NK-92 (cell line): Measurements from ENCODE around the gene RDH11.
"Not testable (repeated sequence)": the region's sequence is repeated elsewhere in the genome, so short reads cannot be mapped to it uniquely, and the experiment has no call there.

Experiments used
- DNase-seq: peaks from one replicate; lab custom pipeline; 2025; ENCODE audit not compliant: unreplicated experiment; lab: John Stamatoyannopoulos, UW

The RDH11 gene, protein sequence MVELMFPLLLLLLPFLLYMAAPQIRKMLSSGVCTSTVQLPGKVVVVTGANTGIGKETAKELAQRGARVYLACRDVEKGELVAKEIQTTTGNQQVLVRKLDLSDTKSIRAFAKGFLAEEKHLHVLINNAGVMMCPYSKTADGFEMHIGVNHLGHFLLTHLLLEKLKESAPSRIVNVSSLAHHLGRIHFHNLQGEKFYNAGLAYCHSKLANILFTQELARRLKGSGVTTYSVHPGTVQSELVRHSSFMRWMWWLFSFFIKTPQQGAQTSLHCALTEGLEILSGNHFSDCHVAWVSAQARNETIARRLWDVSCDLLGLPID

DNA sequence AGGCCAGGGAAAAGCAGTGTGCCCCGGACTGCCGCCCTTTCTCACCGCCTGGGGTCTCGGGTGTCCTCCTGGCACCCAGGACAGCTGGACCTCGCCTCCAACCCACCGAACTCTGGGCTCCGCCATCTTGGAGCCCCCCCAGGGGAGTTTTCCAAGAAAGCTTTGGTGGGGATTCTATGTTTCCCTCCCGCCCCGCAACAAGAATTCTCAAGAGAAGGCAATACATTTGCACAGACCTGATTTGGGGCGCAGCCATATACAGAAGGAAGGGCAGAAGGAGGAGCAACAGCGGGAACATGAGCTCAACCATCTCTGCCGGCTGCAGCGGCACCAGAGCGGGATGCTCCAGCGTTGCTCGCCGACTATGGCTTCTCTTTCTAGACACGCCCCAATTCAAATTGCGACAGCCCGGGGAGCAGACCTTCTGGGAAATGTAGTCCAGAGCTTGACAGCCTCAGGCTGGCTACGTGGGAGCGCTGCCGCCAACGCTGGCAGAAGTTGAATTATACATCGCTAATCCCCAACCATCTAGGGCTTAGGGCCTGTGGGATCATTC, at the start of gene RDH11:
RDH11 (minus strand) TSS at position 371 of the 556 bp plus-strand sequence; CDS start at position 310, 61 bp downstream.
- no peak for DNase-seq

DNA sequence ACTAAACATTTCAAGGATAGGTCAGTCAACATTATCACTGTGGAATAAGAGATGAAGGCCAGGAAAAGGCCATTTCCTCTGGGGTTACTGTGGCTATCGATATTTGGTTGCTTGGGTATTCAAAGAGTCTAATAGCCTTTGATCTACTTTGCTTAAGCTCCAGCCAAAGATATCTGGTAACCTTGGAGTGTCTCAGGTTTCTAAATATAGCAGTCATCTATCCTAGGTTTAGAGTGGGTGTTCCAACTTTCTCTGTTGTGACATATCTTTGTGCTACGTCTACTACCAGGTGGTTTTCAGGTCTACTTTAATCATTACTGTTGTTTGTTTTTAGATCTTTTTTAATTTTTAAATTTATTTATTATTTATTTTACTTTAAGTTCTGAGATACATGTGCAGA, 48.5 kb upstream of the RDH11 start:
- no peak for DNase-seq

DNA sequence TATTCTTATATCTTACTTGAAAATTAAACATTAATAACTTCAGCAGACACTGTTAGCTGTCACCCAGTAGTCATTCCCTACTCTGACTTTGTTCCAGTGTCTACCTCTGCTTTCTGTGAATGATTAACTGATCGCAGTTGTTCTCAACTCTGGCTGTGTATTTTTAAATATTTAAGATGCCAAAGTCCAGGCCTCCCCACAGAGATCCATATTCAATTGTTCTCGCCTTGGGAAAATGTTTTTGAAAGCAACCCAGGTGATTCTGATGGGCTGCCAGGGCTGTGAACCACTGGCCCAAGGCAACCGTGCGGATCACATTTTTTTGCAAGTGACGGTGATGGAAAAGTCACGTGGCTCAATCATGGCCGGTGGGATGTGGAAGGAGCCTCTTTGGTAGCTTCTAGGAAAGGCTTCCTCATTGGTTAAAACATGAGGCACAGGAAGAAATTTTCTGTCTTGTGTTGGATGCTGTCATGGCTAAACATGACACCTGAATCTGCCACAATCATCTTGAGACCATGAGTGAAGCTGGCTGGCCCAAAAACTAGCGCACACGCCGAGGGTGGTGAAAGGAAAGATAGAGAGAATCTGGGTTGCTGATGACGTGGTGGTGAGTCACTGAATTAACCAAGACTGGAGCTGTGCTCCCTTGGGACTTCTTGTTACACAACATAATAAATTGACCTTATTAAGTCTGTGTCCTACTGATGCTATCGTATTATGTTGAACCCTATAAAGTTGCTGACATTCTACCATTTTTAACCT, 43.4 kb upstream of the RDH11 start:
- no peak for DNase-seq

DNA sequence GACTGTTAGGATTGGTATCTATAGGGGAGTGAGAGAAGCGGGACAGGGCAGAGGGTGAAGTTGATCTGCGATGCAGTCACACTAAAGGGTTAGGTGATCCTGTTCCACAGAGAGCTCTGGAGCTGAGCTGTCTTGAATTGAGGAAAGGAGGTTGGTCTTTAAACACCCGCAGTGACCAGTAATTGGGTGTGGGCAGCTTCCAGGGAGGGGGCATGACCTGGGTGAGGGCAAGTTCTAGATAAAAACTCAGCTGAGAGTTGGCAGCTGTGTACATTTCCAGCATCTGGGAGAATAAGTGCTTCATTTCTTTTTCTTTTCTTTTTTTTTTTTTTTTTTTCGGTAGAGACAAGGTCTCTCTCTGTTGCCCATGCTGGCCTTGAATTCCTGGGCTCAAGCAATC, 41.2 kb upstream of the RDH11 start:
- DNase-seq = no peak

DNA sequence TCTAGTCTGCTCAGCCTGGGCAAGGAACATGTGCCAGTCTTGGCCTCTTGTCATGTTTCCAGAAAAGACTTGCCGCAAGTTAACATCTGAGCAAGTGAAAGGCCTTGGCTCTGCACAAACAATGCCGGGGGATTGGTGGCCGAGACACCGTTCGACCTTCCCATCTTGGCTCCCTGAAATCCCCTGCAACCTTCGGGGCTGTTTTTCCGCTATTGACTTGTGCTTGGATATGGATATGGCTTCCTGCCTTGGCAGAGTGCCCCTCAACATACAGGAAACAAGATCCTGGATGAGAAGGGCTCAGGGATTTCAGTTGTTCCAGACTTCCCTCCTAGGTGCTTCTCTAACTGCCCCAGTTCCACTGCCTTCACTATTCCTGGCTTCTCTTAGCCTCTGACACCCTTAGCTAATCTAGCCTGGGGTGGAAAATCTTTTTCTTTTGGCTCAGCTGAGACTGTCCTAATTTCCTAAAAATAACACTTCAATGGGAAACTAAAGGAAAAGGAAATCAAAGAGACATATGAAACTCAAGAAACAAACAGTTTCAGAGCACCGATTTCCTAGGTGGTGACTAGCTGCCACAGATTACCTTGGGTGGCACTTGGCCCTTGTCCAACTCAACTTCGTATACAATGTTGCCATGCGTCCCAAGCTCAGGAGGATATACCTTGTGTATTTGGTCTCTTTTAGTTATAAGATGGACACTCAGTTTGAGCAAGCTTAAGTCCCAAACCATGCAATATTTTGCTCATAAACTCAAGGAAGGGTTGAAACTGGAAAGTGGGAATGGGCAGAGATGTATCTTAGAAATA, 40.0 kb upstream of the RDH11 start:
- DNase-seq = no peak

DNA sequence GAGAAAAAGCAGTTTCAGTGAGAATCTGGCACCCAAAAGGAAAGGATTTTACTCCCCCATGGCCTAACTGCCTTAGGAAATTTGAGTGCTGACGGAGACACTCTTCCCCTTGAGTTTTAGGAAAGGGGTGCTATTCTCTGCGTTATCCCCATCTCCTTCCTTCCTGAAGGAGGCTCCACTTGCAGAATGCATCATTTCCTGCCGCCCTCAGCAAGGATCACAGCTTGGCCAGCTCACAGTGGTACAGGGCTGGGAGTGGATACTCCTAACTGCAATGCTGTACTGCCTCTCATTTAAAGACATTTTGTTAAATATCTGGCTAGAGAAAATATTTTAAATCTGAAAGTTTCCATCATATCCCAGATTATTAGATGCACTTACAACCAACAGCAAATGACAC, 39.1 kb upstream of the RDH11 start:
- DNase-seq = no peak

DNA sequence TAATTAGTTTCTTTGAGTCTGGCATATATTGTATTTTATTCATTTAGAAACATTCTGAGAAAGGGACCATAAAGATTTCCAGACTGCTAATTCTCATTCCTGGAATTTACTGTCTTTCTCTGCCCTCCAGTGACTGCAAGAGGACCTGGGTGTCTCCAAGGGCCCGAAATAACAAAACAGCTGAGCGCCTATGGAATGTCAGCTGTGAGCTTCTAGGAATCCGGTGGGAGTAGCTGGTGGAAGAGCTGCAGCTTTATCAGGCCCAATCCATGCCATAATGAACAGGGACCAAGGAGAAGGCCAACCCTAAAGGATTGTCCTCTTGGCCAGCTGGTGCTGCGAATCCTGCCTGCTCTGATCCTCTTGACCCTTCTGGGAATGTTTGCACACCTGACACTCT, 38.1 kb upstream of the RDH11 start:
- no peak for DNase-seq

DNA sequence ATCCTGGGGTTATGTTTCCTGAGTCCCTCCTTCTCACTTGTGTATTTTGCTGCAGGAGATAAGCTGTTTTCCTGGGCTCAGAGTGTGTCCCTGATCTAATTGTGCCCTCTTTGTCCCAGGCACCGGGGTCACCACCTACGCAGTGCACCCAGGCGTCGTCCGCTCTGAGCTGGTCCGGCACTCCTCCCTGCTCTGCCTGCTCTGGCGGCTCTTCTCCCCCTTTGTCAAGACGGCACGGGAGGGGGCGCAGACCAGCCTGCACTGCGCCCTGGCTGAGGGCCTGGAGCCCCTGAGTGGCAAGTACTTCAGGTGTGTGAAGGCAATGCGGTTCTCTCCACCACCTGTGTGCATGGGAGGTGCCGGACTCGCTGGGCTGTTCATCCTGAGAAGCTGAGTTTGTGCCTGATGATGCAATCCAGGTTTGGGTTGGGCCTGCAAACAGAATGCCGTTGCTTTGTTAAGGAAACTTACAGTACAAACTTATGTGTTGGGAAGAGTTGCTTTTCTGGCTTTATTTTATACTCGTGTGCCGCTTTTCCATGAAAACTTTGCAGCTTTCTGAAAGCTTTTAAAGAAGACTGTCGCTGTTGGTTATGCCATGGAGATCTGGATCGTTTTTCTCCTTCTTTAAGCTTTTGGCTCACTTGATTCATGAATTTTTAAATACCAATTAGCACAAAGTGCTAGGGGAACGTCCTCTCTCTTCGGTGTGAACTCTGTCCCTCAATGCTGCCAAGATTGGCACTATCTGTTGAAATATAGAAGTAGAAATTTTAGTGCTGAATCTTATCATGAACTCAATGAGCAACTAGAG, 33.7 kb upstream of the RDH11 start:
- DNase-seq = no peak

DNA sequence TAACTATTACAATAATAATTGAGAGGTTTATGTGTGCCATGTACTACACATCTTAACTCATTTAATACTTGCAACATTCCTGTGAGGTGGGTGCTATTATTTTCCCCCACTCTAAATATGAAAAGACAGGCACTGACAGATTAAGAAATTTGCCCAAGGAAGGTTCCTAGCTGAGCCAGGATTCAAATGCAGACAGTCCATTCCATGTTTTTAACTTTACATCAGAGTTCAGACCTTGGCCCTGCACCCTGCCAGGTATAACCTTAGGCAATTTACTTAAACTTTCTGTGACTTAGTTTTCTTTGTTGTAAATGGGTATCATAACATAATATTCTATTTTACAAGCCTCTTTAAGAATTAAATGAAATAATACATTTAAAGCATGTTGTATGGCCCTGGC, 32.7 kb upstream of the RDH11 start:
- DNase-seq = no peak

DNA sequence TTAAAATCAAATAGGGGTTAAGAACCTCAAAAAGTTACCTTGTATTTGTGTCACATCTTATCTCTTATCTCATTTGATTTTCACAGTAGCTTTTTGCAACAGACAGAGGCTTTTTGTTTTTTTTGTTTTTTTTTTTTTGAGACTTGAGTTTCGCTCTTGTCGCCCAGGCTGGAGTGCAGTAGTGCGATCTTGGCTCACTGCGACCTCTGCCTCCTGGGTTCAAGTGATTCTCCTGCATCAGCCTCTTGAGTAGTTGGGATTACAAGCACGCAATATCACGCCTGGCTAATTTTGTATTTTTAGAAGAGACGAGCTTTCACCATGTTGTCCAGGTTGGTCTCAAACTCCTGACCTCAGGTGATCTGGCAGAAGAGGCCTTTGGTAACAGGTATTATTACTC, 31.8 kb upstream of the RDH11 start:
- DNase-seq = no peak

DNA sequence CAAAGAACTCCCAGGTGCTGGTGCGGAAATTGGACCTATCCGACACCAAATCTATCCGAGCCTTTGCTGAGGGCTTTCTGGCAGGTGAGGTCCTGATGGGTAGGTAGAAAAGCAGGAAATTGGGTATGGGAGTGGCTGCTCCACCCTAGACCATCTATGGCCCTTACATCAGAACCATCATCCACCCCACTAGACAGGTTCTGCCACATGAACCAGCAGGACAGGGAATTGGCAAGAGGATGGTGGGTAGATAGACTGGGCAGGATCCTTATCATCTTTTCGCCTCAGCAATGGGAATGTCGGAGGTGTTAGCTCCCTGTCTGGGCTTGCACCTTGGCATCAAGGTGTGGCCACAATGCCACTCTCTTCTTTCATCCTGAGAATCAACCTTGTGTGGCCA, 29.6 kb upstream of the RDH11 start:
- DNase-seq = no peak

DNA sequence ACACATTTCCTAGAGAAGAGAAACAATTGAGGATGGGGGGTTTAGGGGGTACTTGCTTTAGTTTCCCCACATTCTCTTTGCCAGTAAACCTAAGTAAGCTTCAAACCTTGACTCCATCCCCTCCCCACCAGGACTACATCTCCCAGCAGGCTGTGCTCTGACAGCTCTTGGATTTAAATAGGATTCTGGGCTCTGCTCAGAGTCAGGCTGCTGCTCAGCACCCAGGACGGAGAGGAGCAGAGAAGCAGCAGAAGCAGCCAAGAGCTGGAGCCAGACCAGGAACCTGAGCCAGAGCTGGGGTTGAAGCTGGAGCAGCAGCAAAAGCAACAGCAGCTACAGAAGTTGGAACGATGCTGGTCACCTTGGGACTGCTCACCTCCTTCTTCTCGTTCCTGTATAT, 26.7 kb upstream of the RDH11 start:
- no peak for DNase-seq

DNA sequence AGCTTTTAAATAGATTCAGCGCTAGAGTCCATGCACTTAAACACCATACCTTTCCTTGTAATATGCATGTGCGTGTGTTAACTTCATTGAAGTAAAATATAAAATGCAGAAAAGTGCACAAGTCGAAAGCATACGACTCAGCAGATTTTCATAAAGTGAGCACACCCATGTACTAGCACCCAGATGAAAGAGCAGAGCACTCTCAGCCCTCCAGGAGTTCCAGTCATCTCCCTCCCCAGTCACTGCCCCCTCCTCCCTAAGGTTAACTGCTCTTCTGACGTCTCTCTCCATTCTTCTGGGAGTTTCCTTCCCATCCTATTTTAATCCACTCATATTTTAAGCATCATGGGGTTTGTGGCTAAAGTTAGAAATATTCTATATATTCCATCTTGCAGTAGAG, 26.3 kb upstream of the RDH11 start:
- no peak for DNase-seq

DNA sequence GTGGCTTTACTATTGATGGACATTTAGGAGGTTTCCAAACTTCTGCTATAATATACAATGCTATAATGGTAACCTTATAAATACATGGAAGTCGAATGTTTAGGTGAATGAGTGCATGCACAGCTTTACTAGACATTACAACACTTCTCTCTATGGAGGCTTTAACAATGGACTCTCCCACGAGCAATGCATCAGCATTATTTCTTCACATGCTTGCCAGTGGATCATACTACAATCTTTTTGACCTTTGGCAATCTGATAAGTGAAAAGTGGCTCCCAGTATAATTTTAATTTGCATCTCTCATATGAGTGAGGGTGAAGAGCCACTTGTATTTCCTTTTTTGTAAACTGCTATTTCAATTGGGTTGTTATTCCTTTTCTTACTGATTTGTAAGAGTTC, 24.3 kb upstream of the RDH11 start:
- DNase-seq = no peak

DNA sequence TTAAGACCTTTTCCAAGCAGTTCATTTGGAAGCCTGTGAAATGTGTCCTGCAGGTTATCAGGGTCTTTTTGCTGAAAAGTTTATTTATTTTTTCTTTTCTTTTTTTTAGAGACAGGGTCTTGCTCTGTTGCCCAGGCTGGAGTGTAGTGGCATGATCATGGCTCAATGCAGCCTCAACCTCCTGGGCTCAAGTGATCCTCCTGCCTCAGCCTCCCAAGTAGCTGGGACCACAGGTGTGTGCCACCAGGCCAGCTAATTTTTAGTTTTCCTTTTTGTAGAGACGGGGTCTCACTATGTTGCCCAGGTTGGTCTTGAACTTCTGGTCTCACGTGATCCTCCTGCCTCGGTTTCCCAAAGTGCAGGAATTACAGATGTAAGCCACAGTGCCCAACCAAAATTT, 23.8 kb upstream of the RDH11 start:
- not testable (repeated sequence) for DNase-seq

DNA sequence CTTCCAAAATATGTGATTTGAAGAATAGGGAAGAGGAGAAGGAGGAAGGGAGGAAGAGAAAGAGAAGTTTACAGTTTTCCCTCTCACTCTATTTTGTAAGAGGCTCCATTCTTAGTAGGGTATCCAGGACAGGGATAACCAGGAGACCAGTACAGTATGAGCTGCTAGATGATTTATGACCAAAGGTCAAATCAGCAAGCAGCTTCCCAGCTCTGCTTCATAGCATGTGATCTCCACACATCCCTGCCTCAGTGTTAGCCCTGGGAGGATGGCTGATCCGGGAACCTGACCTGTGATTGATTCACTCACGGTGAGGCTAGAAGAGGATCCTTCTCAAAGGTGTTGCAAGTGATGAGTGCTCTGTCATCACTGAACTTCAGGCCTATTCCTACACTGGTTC, 22.7 kb upstream of the RDH11 start:
- DNase-seq = no peak

DNA sequence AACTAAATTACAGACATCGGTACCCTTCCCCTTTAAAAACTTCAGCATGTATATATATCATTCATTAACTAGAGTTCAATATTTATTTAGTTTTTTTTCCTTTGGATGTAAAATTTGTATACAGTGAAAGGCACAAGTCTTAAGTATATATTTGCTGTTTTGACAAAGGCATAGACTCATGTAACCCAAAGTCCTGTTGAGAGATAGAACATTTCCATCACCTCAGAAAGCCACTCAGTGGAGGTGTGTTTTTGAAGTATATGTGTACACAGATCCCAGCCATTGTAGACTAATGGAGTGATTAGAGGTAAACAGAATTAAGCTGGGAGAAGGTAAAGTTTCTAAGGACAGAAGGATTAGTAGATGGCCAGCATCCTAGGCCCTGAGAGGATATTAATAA, 21.5 kb upstream of the RDH11 start:
- no peak for DNase-seq

DNA sequence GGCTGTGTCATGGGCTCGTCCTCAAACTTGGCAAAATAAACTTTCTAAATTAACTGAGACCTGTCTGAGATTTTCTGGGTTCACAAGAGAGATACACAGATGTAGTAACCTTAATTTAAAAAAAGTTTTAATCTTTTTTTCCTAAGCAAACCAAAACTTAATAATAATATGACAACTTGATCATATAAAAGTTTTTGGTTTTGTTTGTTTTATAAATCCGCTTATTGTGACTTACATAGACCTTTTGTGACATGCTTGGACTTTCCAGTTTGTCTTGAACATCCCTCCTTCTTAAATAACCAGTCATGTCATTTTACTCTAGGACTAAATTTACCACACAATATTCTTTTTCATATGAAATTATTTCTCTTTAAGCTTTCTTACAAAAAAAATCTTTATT, 14.6 kb upstream of the RDH11 start:
- DNase-seq = no peak

DNA sequence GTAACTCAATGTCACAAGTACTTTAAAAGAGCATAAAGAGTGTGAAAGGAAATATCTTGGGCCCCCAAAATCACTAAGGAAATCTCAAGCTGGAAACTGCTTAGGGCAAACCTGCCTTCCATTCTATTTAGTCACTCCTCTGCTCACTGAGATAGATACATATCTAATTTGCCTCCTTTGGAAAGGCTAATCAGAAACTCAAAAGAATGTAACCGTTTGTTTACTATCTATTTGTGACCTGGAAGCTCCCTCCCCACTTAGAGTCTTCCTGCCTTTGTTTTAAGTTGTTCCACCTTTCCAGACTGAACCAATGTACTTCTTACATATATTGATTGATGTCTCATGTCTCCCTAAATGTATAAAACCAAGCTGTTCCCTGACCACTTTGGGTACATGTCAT, 14.2 kb upstream of the RDH11 start:
- not testable (repeated sequence) for DNase-seq

DNA sequence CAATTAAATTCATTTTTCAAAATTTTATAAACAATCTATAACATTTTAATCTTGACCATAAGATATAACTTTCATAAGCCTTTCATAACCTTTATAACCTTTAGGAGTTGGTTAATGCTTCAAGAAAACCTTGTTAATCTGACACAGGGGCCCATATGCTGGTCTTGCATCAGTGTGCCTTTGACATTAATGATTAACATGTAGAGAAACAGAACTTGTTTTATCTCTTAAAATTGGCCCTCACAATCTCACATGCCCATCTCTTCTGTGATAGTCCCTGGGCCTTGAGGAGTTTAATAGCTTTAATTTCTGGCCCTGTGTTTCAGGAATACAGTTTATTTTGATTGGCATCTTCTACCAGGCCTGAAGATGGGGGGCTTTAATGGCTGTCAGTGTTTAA, 13.8 kb upstream of the RDH11 start:
- DNase-seq = not testable (repeated sequence)

DNA sequence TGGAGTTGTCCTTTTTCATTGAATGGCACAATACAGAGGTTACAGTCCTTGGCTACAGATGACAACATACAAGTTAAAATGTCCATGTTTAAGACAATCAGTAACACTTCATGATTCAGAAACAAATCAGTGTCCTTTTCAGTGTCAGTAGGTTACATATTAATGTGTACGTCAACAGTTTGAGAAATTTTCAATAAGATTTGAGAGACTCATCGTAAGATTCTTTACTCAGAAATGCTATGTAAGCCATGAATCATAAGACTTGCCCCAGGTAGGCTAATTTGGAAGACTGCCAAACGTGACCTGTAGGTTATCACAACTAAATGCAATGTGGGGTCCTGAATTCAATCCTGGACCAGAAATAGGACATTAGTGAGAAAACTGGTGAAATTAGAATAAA, 9.6 kb upstream of the RDH11 start:
- DNase-seq = no peak
